Activated naive CD4-positive, alpha-beta T cell treated with anti-CD3 and anti-CD28 coated beads, Interleukin-2, amount 50 U/mL, for 72 hours (primary cell): Measurements from ENCODE around the gene TSPYL6. TPM values are rescaled to one million over a fixed set of nuclear protein-coding genes. Genes with fewer than 3 reads are reported as not detected.

Experiments
- ATAC-seq, 2 donors: fragments of 150-1000 bp; cut with Tn5 transposase; 2 replicates each; pipeline ENCODE4 v1.10.0; 2021; ENCODE audit warnings: mild to moderate bottlenecking in 2 of 2, moderate library complexity in 2 of 2
- DNase-seq, 2 donors: peaks; one replicate each; pipeline ENCODE4 v3.0.0; 2021 to 2022; ENCODE audit warnings: low spot score in 2 of 2
- H3K27ac Mint-ChIP-seq, 2 donors: one replicate each; pipeline ENCODE4 v1.8.0; 2022; ENCODE audit warnings: mild to moderate bottlenecking in 2 of 2, mixed read lengths in 2 of 2
- H3K36me3 Mint-ChIP-seq, 2 donors: one replicate each; pipeline ENCODE4 v1.8.0; 2022; ENCODE audit warnings: mixed read lengths in 2 of 2
- H3K9me3 Mint-ChIP-seq, 2 donors: one replicate each; pipeline ENCODE4 v1.8.0; 2022; ENCODE audit warnings: mixed read lengths in 2 of 2
- total RNA-seq, 2 donors: library from RNA; stranded (reverse); gene quantifications; one replicate each; pipeline ENCODE4 v1.2.3, GENCODE V29; 2022

Gene TSPYL6
- total RNA-seq, 2 donors from 2014 or later, result not detected

GRCh38 chr2:54226260-54226659, 29.8 kb downstream of the TSPYL6 start:
- no peak overlapping the region for H3K27ac Mint-ChIP-seq
- no peaks in the 10 kb centered on the region for H3K36me3 Mint-ChIP-seq

GRCh38 chr2:54224997-54225396, 31.0 kb downstream of the TSPYL6 start:
- no peaks in the 10 kb centered on the region for H3K36me3 Mint-ChIP-seq
- DNase-seq (no peak), ATAC-seq (no peak)
- no peaks in the 10 kb centered on the region for H3K9me3 Mint-ChIP-seq
- no peak overlapping the region for H3K27ac Mint-ChIP-seq

More at GRCh38 chr2:54226260-54226659, 29.8 kb downstream of the TSPYL6 start:
- no peak for ATAC-seq
- DNase-seq, result no peak
- no peaks in the 10 kb centered on the region for H3K9me3 Mint-ChIP-seq

GRCh38 chr2:54213082-54213481, 42.9 kb downstream of the TSPYL6 start:
- no peak overlapping the region for H3K27ac Mint-ChIP-seq
- no peak for ATAC-seq
- DNase-seq, result no peak
- peaks cover 13 to 17% of the 10 kb centered on the region in 2 donors for H3K9me3 Mint-ChIP-seq
- H3K36me3 Mint-ChIP-seq, result peaks cover 0 to 7% of the 10 kb centered on the region in 2 donors

- ATAC-seq, result no peak
- H3K27ac Mint-ChIP-seq, result no peak overlapping the region
- H3K36me3 Mint-ChIP-seq, result peaks cover 0 to 7% of the 10 kb centered on the region in 2 donors
- peaks cover 13 to 17% of the 10 kb centered on the region in 2 donors for H3K9me3 Mint-ChIP-seq
- no peak for DNase-seq
Observed at GRCh38 chr2:54212456-54212855, 43.6 kb downstream of the TSPYL6 start.

GRCh38 chr2:54209379-54209778, 46.6 kb downstream of the TSPYL6 start:
- H3K36me3 Mint-ChIP-seq, result peaks cover 0 to 3% of the 10 kb centered on the region in 2 donors
- H3K27ac Mint-ChIP-seq, result no peak overlapping the region
- ATAC-seq, result no peak
- peaks cover 8% of the 10 kb centered on the region in 2 donors for H3K9me3 Mint-ChIP-seq
- DNase-seq, result no peak

GRCh38 chr2:54208364-54209240, 47.4 kb downstream of the TSPYL6 start:
- ATAC-seq, result no peak
- Mint-ChIP-seq H3K27ac (no peak overlapping the region), H3K36me3 (no peaks in the 10 kb centered on the region), H3K9me3 (peaks cover 4% of the 10 kb centered on the region in 2 donors)
- no peak for DNase-seq

GRCh38 chr2:54207666-54208195, 48.3 kb downstream of the TSPYL6 start:
- no peak for DNase-seq
- no peaks in the 10 kb centered on the region for H3K9me3 Mint-ChIP-seq
- ATAC-seq, result no peak
- no peak overlapping the region for H3K27ac Mint-ChIP-seq
- H3K36me3 Mint-ChIP-seq, result no peaks in the 10 kb centered on the region

GRCh38 chr2:54206596-54206995, 49.4 kb downstream of the TSPYL6 start:
- Mint-ChIP-seq H3K9me3 (no peaks in the 10 kb centered on the region), H3K27ac (no peak overlapping the region), H3K36me3 (no peaks in the 10 kb centered on the region)
- ATAC-seq (no peak), DNase-seq (peak in 1 of 2 donors; percentile 3)

- H3K27ac Mint-ChIP-seq, result no peak overlapping the region
- H3K36me3 Mint-ChIP-seq, result no peaks in the 10 kb centered on the region
- DNase-seq (no peak), ATAC-seq (no peak)
- H3K9me3 Mint-ChIP-seq, result no peaks in the 10 kb centered on the region
Observed at GRCh38 chr2:54204476-54204875, 51.6 kb downstream of the TSPYL6 start.

Other genes starting within 250 kb of the TSPYL6 start
- gene ACYP2, start 140.6 kb downstream of the TSPYL6 start, total RNA-seq, result 10 to 100 TPM in 1 of 2 donors, 1 to 10 TPM in 1; 6.3 to 10.8 TPM
- gene SPTBN1, start 200.1 kb upstream of the TSPYL6 start, total RNA-seq, result 100 to 1,000 TPM; 117 to 135 TPM